HG03565 (cell line): ENCODE measurements around the gene AFMID.
A peak's percentile ranks its signal among the peaks of the same experiment; 100 is the strongest.
"Not testable (repeated sequence)": the region's sequence is repeated elsewhere in the genome, so short reads cannot be mapped to it uniquely, and the experiment has no call there.

Experiments used
- ATAC-seq: cut with Tn5 transposase; IDR thresholded peaks from one replicate; pipeline ENCODE4 v1.9.1; 2021; ENCODE audit warnings: mild to moderate bottlenecking, moderate library complexity; ENCODE audit not compliant: unreplicated experiment

The AFMID gene

DNA sequence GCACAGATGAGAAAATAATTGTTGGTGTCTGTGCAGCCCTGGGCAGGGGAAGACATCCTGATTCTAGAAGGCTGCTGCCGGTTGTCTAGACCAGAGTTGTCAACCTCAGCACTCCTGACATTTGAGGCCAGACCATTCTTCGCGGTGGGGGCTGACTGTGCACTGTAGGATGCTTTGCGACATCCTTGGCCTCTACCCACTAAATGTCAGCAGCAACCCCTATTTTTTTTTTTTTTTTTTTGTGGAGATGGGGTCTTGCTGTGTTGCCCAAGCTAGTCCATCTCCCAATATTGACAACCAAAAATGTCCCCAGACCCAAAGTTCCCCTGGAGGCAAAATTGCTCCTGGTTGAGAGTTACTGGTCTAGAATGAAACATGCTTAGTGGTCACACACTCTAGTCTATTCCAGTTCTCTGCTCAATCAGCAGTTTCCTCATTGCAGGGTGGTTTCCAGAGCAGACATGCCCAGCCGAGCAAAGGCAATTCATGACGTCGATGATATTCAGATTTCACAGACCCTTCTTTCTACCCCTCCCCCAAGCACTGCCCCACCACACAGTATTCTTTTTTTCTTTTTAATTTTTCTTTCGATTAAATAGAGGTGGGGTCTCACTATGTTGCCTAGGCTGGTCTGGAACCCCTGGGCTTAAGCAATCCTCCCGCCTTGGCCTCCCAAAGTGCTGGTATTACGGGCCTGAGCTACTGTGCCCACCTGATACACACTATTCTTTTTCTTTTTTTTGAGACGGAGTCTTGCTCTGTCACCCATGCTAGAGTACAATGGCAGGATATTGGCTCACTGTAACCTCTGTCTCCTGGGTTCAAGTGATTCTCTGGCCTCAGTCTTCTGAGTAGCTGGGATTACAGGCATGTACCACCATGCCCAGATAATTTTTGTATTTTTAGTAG, 32.0 kb upstream of the AFMID start:
- peak; percentile 67 for ATAC-seq

GRCh38 chr17:78159575-78160158, 27.5 kb upstream of the AFMID start:
- peak; percentile 35 for ATAC-seq

GRCh38 chr17:78163881-78164747, 23.0 kb upstream of the AFMID start:
- ATAC-seq, result no peak

- ATAC-seq, result no peak
Measured at GRCh38 chr17:78164748-78165607, 22.2 kb upstream of the AFMID start.

GRCh38 chr17:78166416-78166815, 20.7 kb upstream of the AFMID start:
- ATAC-seq, result no peak

GRCh38 chr17:78168242-78168902, 18.8 kb upstream of the AFMID start, which contains the start of gene SYNGR2:
Gene SYNGR2, plus strand, starts transcription at chr17:78168581. Its CDS starts 36 bp downstream, at chr17:78168617.
- peak; percentile 37 for ATAC-seq

DNA sequence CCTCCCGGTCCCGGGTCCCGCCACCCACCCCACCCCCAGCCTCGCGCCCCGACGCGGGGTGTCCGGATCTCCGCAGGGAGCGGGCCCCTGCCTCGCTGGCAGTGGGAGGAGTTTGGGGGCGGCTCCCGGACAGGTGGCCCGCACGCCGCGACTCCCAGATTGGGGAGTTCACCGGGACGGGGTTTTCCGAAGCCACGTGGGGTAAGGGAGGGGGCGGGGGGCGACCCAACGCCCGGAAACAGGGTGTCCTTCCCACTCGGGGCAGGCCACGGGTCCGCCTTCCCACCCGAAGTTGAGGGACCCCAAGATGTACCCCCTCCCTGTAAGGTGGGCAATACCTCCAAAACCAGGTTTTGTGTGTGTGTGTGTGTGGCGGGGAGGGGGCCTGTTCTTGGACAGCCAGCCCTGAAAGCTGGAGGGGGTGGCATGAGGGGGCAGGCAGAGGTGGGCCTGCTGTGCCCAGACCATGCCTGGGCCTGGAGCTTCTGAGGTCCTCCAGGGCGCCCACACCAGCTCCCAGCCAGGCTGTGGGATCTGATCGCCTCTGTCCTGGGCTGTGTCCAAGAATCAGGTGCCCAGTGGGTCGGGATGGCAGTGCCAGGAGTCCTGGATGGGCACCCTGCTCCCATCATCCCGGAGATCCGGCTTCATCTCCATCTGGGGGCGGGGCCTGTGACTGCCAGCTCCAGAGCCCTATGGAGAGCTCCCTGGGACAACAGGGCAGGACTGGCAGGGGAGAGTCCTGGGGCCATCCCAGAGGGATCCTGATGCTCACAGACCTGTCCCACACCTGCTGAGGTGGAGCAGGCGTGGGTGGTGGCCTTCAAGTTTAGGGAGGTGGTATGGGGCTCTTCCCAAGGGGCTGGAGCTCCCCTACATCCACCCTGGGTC, 18.0 kb upstream of the AFMID start:
- no peak for ATAC-seq

- no peak for ATAC-seq
Measured at GRCh38 chr17:78170692-78171590, 16.2 kb upstream of the AFMID start.

DNA sequence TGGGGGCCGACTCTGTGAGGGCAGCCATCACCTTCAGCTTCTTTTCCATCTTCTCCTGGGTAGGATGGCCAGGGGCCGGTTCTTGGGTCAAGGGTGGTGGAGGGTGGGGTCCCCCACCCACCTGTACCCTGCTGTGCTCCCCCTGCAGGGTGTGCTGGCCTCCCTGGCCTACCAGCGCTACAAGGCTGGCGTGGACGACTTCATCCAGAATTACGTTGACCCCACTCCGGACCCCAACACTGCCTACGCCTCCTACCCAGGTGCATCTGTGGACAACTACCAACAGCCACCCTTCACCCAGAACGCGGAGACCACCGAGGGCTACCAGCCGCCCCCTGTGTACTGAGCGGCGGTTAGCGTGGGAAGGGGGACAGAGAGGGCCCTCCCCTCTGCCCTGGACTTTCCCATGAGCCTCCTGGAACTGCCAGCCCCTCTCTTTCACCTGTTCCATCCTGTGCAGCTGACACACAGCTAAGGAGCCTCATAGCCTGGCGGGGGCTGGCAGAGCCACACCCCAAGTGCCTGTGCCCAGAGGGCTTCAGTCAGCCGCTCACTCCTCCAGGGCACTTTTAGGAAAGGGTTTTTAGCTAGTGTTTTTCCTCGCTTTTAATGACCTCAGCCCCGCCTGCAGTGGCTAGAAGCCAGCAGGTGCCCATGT, 15.4 kb upstream of the AFMID start:
- ATAC-seq, result not testable (repeated sequence)

- no peak for ATAC-seq
Measured at GRCh38 chr17:78172249-78173051, 14.7 kb upstream of the AFMID start.

DNA sequence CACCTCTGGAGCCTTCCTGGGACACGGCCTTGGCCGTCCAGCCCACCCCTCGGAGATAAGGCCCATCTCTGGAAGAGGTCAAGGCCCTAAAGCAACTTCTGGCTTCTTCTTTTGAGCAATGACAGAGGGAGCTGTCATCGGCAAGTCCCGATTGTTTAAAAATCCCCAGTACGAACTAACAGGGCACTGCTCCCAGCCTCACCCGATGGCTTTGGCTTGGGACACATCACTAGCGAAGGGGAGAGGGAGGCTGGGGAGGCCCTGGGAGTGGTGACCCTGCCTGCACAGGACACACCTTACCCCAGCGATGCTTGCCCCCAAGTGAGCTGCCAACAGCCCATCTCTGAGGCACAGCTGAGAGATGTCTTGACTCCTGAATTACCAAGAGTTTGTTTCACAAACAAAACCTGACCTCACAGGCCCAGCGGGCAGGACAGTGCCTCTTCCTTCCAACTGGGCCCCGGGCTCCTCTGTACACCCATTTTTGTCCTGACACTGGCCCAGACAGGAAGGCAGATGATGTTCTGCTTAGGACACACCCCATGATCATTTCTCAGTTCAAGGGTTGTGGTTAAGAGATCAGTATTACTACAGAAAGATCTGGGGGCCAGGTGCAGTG, 14.0 kb upstream of the AFMID start:
- ATAC-seq, result no peak

DNA sequence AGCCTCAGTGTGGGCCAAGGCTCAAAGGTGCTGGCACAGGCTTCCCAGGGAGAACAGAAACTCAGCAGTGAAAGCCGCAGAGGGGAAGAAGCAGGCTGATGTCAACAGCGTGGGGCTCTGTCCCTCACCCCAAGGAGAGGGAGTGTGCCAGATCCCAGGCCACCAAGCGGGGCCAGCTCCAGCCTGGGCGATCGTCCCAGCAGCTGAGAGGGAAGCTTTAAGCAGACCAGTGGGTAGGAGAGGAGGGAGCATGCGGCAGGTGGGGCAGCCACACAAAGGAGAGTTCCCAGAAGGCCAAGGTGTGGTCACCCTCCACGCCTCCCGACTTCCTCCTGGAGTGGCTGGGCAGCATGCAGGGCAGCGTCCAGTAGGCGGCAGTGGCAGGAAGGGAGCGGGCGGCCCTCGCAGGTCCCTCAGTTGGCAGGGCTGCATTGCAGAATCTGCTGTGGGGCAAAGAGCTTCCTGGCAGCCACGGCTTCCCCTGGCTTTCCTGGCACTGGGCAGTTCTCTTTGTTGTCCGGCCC, 12.8 kb upstream of the AFMID start:
- no peak for ATAC-seq

GRCh38 chr17:78174870-78175642, 12.1 kb upstream of the AFMID start:
- ATAC-seq, result no peak

DNA sequence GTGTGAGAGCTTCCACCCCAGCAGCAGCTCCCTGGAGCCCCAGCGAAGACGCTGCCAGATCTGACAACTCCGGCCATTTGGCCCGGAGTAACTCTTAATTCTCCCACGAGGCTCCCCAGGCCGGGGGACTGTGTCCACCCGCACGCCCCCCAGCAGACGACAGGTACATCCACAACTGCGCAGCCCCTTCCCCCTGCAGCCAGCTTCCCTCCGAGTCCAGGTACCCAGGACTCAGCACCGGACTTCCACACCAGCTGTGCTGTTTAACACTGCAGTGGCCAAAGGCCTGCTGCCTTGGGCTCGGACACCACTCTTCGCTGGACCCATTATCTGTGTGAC, 11.6 kb upstream of the AFMID start:
- no peak for ATAC-seq

DNA sequence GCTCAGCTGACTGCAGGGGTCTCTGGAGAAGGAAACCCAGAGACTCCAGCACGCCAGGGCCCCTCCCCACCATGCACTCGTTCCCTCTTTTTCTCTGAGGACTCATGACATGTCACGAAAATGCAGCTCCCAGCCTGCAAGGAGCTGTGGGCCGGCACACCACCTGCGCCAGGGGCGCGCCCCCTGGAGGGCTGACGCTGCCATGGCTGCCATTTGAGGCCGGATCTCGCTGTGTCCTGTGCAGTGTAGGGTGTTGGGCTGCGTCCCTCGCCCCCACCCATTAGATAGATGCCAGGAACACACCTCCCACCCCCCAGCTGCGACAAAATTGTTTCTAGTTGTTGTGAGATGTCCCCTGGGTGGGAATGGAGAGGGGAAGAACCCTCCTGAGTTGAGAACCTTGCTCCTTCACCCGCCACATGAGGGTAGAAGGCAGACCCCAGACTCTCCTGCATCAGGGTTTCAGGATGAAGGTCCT, 10.6 kb upstream of the AFMID start:
- no peak for ATAC-seq
